Measurements from ENCODE around the gene CADPS. TPM values are rescaled to one million over a fixed set of nuclear protein-coding genes. Genes with fewer than 3 reads are reported as not detected.

Gene CADPS
- total and polyA plus RNA-seq, 12 donors: 1.4 to 36.6 (median 21.6) TPM

DNA sequence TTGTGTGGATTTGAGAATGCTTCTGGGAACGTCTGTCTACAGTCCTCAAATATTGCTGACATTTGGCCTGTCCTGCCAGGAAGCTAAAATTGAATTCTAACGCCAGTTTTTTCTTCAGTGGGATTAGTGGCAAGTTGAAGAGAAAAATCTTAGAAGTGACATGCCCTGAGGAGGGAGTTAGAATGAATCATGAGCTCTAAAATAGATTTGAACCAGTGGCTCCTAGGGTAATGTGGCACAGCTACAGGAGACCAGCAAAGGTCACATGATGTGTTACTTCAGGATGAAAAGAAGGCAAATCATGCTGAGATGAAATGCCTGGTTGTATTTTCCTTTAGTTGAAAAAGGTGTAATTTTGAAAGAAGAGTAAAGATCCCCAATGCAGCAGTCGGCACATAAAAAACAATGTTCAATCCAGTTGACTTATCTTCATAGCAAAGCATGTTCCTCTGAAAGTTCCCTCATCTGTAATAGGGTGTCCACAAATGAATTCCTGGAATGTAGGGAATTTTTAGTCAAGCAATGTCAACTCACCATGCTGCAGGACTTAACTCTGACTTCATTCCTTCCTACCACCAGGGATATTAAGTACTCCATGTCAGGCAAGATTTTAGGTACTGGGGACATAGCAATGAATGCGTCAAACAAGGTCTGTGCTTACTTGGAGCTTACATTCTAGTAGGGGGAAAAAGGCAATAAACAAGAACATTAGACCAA is 171.6 kb downstream of the CADPS start:
- 58 to 79% methylated on average over 4 of the region's 4 CpGs for WGBS, 2 donors
- peaks cover 0 to 4% (median 0%) of the 10 kb centered on the region in 9 donors for H3K4me1 ChIP-seq
- intact Hi-C loops (cut with DNase I): no loop called here
- H3K9me3 ChIP-seq: no peaks in the 10 kb centered on the region
- no peak for TF ChIP-seq CTCF (IDR thresholded peaks at IDR 0.05)
- DNase-seq (no peak), ATAC-seq (no peak)
- H3K27ac ChIP-seq: no peak overlapping the region
- H3K27me3 ChIP-seq: no peaks in the 10 kb centered on the region
- H3K4me3 ChIP-seq: no peak overlapping the region
- no peaks in the 10 kb centered on the region for H3K36me3 ChIP-seq

DNA sequence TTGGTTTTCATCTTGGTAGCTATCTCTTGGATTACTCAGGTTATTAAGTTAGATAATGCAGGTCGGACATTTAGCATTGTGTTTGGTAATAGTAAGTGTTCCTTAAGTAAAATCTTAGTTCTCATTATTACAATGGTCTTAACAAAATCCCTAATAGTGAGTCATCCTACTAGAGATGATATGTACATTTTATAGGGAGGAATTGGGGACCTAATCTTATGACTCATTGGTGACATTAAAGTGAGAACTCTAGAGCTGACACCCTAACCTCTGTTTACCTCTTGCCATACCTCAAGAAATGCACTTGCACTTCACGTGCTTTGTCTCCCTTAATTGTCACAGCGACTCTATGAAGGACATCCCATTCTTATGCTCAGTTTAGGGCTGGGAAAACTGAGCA is 174.9 kb downstream of the CADPS start:
- intact Hi-C loops (cut with DNase I): no loop called here

DNA sequence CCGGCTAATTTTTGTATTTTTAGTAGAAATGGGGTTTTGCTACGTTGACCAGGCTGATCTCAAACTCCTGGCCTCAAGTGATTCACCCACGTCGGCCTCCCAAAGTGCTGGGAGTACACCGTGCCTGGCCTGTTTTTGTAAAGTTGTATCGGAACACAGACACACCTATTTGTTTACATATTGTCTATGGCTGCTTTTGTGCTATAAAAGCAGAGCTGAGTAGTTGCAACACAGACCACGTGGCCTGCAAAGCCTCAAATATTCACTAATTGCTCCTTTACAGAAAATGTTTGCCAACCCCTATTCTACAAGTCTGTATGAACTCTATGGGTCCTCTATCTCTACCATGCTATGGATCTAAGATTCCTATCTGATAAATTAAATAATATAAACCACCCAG is 175.5 kb downstream of the CADPS start:
- no peak for TF ChIP-seq CTCF (IDR thresholded peaks at IDR 0.05)
- intact Hi-C loops (cut with DNase I): no loop called here

More for the DNA sequence above, 174.9 kb downstream of the CADPS start:
- no peaks in the 10 kb centered on the region for H3K36me3 ChIP-seq
- TF ChIP-seq CTCF (IDR thresholded peaks at IDR 0.05): no peak
- DNase-seq: no peak
- no peak for ATAC-seq
- H3K27ac ChIP-seq: no peak overlapping the region
- no peaks in the 10 kb centered on the region for H3K9me3 ChIP-seq
- H3K4me3 ChIP-seq: no peak overlapping the region
- H3K4me1 ChIP-seq: peaks cover 0 to 2% (median 0%) of the 10 kb centered on the region in 9 donors
- WGBS, 2 donors: 76 to 86% methylated on average over 3 of the region's 3 CpGs
- H3K27me3 ChIP-seq: no peaks in the 10 kb centered on the region

GRCh38 chr3:62696011-62696410 is 179.2 kb downstream of the CADPS start:
- no peak for DNase-seq
- no peak for ATAC-seq
- Histone ChIP-seq H3K4me3 (no peak overlapping the region), H3K36me3 (no peaks in the 10 kb centered on the region), H3K9me3 (no peaks in the 10 kb centered on the region), H3K27ac (no peak overlapping the region), H3K27me3 (no peaks in the 10 kb centered on the region), H3K4me1 (no peaks in the 10 kb centered on the region)
- no peak for TF ChIP-seq CTCF (IDR thresholded peaks at IDR 0.05)
- intact Hi-C loops (cut with DNase I): no loop called here

More for the DNA sequence above, 175.5 kb downstream of the CADPS start:
- 73 to 75% methylated on average over 7 of the region's 7 CpGs for WGBS, 2 donors
- Histone ChIP-seq H3K4me1 (peaks cover 0 to 2% (median 0%) of the 10 kb centered on the region in 9 donors), H3K4me3 (no peak overlapping the region), H3K27ac (no peak overlapping the region), H3K27me3 (no peaks in the 10 kb centered on the region), H3K9me3 (no peaks in the 10 kb centered on the region), H3K36me3 (no peaks in the 10 kb centered on the region)
- DNase-seq (no peak), ATAC-seq (no peak)
